Prostate gland (tissue), 2 donors: Measurements from ENCODE around the gene PHC2. TPM values are rescaled to one million over a fixed set of nuclear protein-coding genes. Genes with fewer than 3 reads are reported as not detected.

Experiments used
- DNase-seq: peaks from one replicate; pipeline ENCODE4 v3.0.0-alpha.2; 2019; ENCODE audit warnings: low spot score
- H3K27ac ChIP-seq, 2 donors: fragments of 200-600 bp; sonication (generic); 2 replicates each; pipeline ENCODE4 v1.5.1; 2017 to 2019
- H3K27me3 ChIP-seq: fragments of 200-600 bp; sonication (generic); replicated peaks from 2 replicates; pipeline ENCODE4 v1.5.1; 2019; ENCODE audit not compliant: insufficient read depth
- H3K36me3 ChIP-seq, 2 donors: fragments of 200-600 bp; sonication (generic); 1 replicate in 1 of 2; 2 replicates in 1 of 2; pipeline versions ENCODE4 v1.5.1 to v1.8.1; 2017 to 2019
- H3K4me1 ChIP-seq: fragments of 200-600 bp; sonication (generic); replicated peaks from 2 replicates; pipeline ENCODE4 v1.5.1; 2019
- H3K4me3 ChIP-seq, 2 donors: fragments of 200-600 bp; sonication (generic); 2 replicates each; pipeline ENCODE4 v1.5.1; 2017 to 2019
- H3K9me3 ChIP-seq: fragments of 200-600 bp; sonication (generic); 2 replicates; pipeline ENCODE4 v1.5.1; 2017
- CTCF ChIP-seq, 4 experiments: fragments of 200-600 bp in 2 of 4; fragments of 450-650 bp in 2 of 4; sonication (generic) in 2 of 4; IDR thresholded peaks; 1 replicate in 3 of 4; 2 replicates in 1 of 4; pipeline ENCODE4 v1.5.1; 2016 to 2019; ENCODE audit warnings: antibody characterized with exemption in 4 of 4, mild to moderate bottlenecking in 2 of 4, moderate library complexity in 2 of 4
- POLR2A ChIP-seq: fragments of 450-650 bp; IDR thresholded peaks from one replicate; pipeline ENCODE4 v1.6.1; 2016; ENCODE audit warnings: antibody characterized with exemption, mild to moderate bottlenecking
- POLR2AphosphoS5 ChIP-seq: sonication (generic); formaldehyde crosslinking; IDR thresholded peaks from one replicate; pipeline ENCODE4 v1.6.1; 2017; ENCODE audit warnings: antibody characterized with exemption
- WGBS: methylation state at CpG from one replicate; pipeline ENCODE4 v1.1.5; 2018; 5-methylcytosine and 5-hydroxymethylcytosine counted together
- intact Hi-C: fragments of 100-400 bp; cut with DNase I; formaldehyde crosslinking; loops from one replicate; pipeline ENCODE4 v1.14.2; 2022
- total RNA-seq, 2 donors: library from RNA; depleted of rRNA; stranded (reverse); fragments of >200 nt; gene quantifications; one replicate each; pipeline ENCODE4 v1.1.0, GENCODE V29; 2016

PHC2 gene
- total RNA-seq, 2 donors from 2014 or later: 75.0 to 131 TPM

GRCh38 chr1:33351281-33351660 is 79.6 kb downstream of the PHC2 start:
- Histone ChIP-seq H3K27me3 (no peaks in the 10 kb centered on the region), H3K27ac (no peak overlapping the region), H3K4me3 (no peak overlapping the region), H3K4me1 (peaks cover 9% of the 10 kb centered on the region), H3K9me3 (no peaks in the 10 kb centered on the region), H3K36me3 (no peaks in the 10 kb centered on the region)
- no peak for DNase-seq
- WGBS: 78% methylated on average over 6 of the region's 6 CpGs
- intact Hi-C loops: no loop called here
- no peak for TF ChIP-seq POLR2AphosphoS5
- no peak for TF ChIP-seq POLR2A

- no peaks in the 10 kb centered on the region for H3K27me3 ChIP-seq
- intact Hi-C loops: no loop called here
- peak overlapping the region; percentile 81 to 88 for H3K27ac ChIP-seq
- no peaks in the 10 kb centered on the region for H3K9me3 ChIP-seq
- H3K4me3 ChIP-seq: peak overlapping the region; percentile 56 to 96
- no peaks in the 10 kb centered on the region for H3K36me3 ChIP-seq
- WGBS: 39% methylated on average over 6 of the region's 6 CpGs
- H3K4me1 ChIP-seq: peaks cover 9% of the 10 kb centered on the region
- TF ChIP-seq POLR2AphosphoS5 (no peak), CTCF (IDR thresholded peaks at IDR 0.05) (no peak), POLR2A (no peak)
- DNase-seq: no peak
Measured at GRCh38 chr1:33350611-33351280, 80.1 kb downstream of the PHC2 start.

- WGBS: under 1% methylated on average over 58 of the region's 104 CpGs
- peak overlapping the region; percentile 91 to 96 for H3K4me3 ChIP-seq
- no peaks in the 10 kb centered on the region for H3K9me3 ChIP-seq
- H3K27ac ChIP-seq: peak overlapping the region; percentile 88 to 97
- H3K27me3 ChIP-seq: no peaks in the 10 kb centered on the region
- peak; percentile 83 for DNase-seq
- TF ChIP-seq CTCF (IDR thresholded peaks at IDR 0.05) (no peak), POLR2A (peak; percentile 80), POLR2AphosphoS5 (peak; percentile 38)
- intact Hi-C loops: no loop called here
- H3K36me3 ChIP-seq: no peaks in the 10 kb centered on the region
- H3K4me1 ChIP-seq: peaks cover 9% of the 10 kb centered on the region
Measured at GRCh38 chr1:33349778-33350610, 80.9 kb downstream of the PHC2 start.

GRCh38 chr1:33349081-33349759 is 81.7 kb downstream of the PHC2 start:
- TF ChIP-seq POLR2A: peak; percentile 28
- no peak for TF ChIP-seq CTCF (IDR thresholded peaks at IDR 0.05)
- Histone ChIP-seq H3K9me3 (no peaks in the 10 kb centered on the region), H3K27me3 (no peaks in the 10 kb centered on the region), H3K27ac (peak overlapping the region; percentile 95 to 97), H3K36me3 (no peaks in the 10 kb centered on the region), H3K4me3 (peak overlapping the region; percentile 91 to 96), H3K4me1 (peaks cover 9% of the 10 kb centered on the region)
- DNase-seq: peak; percentile 38
- intact Hi-C loops: no loop called here
- 0% methylated on average over 33 of the region's 78 CpGs for WGBS

- no peaks in the 10 kb centered on the region for H3K9me3 ChIP-seq
- WGBS: 2% methylated on average over 11 of the region's 11 CpGs
- H3K27ac ChIP-seq: peak overlapping the region; percentile 95 to 97
- TF ChIP-seq POLR2AphosphoS5 (peak; percentile 27), CTCF (IDR thresholded peaks at IDR 0.05) (no peak)
- no peak for DNase-seq
- H3K27me3 ChIP-seq: no peaks in the 10 kb centered on the region
- no peaks in the 10 kb centered on the region for H3K36me3 ChIP-seq
- intact Hi-C loops: no loop called here
- H3K4me1 ChIP-seq: peaks cover 9% of the 10 kb centered on the region
- H3K4me3 ChIP-seq: peak overlapping the region; percentile 91 to 96
Measured at GRCh38 chr1:33348676-33349080, 82.2 kb downstream of the PHC2 start.
